HUES64 (cell line): Measurements from ENCODE around the gene CENPK.
"Not testable (repeated sequence)": the region's sequence is repeated elsewhere in the genome, so short reads cannot be mapped to it uniquely, and the experiment has no call there.

Experiments
- H3K27ac ChIP-seq: 2 replicates; pipeline ENCODE4 v1.7.0; 2013; ENCODE audit warnings: low read depth, low read length, inconsistent platforms
- H3K27me3 ChIP-seq: 2 replicates; pipeline ENCODE4 v1.6.1; 2013; ENCODE audit warnings: mild to moderate bottlenecking, low read length; ENCODE audit not compliant: insufficient read depth
- H3K36me3 ChIP-seq: 2 replicates; pipeline ENCODE4 v1.6.1; 2013; ENCODE audit warnings: mild to moderate bottlenecking, low read length; ENCODE audit not compliant: insufficient read depth
- H3K4me1 ChIP-seq: 2 replicates; pipeline ENCODE4 v1.6.1; 2013; ENCODE audit warnings: mild to moderate bottlenecking, low read length, moderate library complexity; ENCODE audit not compliant: insufficient read depth
- H3K4me3 ChIP-seq: 2 replicates; pipeline ENCODE4 v1.5.1; 2013; ENCODE audit warnings: mild to moderate bottlenecking, low read length, moderate library complexity
- H3K9ac ChIP-seq: 2 replicates; pipeline ENCODE4 v1.6.1; 2013; ENCODE audit warnings: mild to moderate bottlenecking, low read depth, low read length
- H3K9me3 ChIP-seq: 2 replicates; pipeline ENCODE4 v1.6.1; 2013; ENCODE audit warnings: low read depth, low read length; ENCODE audit not compliant: insufficient read depth
- WGBS: fragments of 150-250, 120-280 bp; methylation state at CpG from one replicate; pipeline ENCODE4 v1.1.7; 2013; ENCODE audit warnings: missing lambda C conversion rate; 5-methylcytosine and 5-hydroxymethylcytosine counted together

Gene CENPK

DNA sequence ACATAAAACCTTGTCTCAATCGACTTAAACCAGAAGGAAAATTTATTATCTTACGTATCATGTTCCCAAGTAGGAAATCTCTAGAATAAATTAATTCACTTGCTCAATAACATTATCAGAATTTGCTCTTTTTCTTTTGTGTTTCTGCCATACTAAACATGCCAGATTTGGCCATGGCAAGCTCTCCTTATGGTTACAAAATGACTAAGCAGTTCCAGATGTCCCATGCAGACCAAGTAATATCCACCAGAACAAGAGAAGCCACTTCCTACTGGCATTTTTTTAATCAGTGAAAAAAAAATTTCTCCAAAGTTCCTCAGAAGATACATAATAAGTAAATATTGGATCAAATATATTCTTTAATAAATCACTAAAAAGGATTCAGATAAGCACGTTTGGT, 56.0 kb downstream of the CENPK start:
- no peaks in the 10 kb centered on the region for H3K9me3 ChIP-seq
- no peaks in the 10 kb centered on the region for H3K4me1 ChIP-seq
- H3K27me3 ChIP-seq = no peaks in the 10 kb centered on the region
- H3K27ac ChIP-seq = no peak overlapping the region
- H3K4me3 ChIP-seq = no peak overlapping the region
- 90% methylated on average over 2 of the region's 3 CpGs for WGBS
- no peak overlapping the region for H3K9ac ChIP-seq
- H3K36me3 ChIP-seq = no peaks in the 10 kb centered on the region

DNA sequence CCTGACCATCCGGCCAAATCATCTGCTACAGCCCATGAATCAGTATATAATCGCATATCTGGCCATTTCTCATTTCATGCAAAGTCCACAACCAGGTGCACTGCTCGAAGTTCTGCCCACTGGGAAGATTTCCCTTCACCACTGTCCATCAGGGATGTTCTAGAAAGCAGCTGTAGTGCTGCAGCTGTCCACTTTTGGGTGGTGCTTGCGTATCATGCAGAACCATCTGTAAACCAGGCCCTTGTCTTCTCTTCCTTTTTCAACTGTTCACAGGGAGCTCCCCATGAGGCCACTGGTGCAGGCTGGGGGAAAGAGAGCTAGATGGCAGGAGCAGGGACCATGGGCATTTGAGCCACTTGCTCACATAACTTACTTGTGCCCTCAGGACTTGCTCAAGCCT, 73.8 kb downstream of the CENPK start:
- no peak overlapping the region for H3K9ac ChIP-seq

DNA sequence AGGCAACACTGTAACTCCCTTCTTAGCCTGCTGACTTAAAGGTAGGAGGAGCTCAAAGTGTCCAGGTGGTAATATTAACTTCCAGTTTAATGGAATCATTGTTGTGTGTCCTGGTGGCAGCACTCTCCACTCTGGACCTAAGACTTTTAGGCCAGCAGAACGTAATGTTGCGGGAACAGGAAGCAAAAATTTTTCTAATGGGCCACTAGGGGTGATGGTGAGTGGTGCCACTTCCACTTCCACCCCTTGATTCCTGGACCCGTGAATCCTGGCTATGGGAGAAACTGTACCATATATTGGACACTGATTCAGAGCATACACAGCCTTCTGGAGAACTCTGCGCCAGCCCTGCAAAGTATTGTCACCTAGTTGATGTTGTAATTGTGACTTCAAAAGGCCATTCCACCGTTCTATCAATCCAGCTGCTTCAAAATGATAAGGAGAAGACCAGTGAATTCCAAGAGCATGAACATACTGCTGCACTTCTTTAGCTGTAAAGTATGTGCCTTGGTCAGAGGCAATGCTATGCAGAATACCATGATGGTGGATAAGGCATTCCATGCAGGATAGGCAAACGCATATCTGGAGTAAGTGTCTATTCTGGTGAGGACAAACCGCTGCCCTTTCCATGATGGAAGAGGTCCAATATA, 74.8 kb downstream of the CENPK start:
- H3K27me3 ChIP-seq, H3K27ac ChIP-seq, H3K4me1 ChIP-seq, H3K9ac ChIP-seq, H3K36me3 ChIP-seq, H3K4me3 ChIP-seq, H3K9me3 ChIP-seq: not testable (repeated sequence)
- 93% methylated on average over 7 of the region's 7 CpGs for WGBS

More for the DNA sequence above, 73.8 kb downstream of the CENPK start:
- no peaks in the 10 kb centered on the region for H3K9me3 ChIP-seq
- no peak overlapping the region for H3K4me3 ChIP-seq
- no peaks in the 10 kb centered on the region for H3K36me3 ChIP-seq
- H3K27me3 ChIP-seq = no peaks in the 10 kb centered on the region
- no peaks in the 10 kb centered on the region for H3K4me1 ChIP-seq
- WGBS = 93% methylated on average over 4 of the region's 4 CpGs
- H3K27ac ChIP-seq = no peak overlapping the region

DNA sequence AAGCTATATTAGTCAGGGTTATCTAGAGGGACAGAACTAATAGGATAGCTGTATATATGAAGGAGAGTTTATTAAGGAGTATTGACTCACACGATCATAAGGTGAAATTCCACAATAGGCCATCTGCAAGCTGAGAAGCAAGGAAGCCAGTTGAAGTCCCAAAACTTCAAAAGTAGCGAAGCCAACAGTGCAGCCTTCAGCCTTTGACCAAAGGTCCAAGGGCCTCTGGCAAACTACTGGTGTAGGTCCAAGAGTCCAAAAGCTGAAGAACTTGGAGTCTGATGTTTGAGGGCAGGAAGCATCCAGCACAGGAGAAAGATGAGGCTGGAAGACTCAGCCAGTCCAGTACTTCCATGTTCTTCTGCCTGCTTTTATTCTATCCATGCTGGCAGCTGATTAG, 76.2 kb downstream of the CENPK start:
- H3K36me3 ChIP-seq = not testable (repeated sequence)
- H3K4me1 ChIP-seq = peaks cover 10% of the 10 kb centered on the region
- WGBS = 99% methylated on average over 2 of the region's 2 CpGs

DNA sequence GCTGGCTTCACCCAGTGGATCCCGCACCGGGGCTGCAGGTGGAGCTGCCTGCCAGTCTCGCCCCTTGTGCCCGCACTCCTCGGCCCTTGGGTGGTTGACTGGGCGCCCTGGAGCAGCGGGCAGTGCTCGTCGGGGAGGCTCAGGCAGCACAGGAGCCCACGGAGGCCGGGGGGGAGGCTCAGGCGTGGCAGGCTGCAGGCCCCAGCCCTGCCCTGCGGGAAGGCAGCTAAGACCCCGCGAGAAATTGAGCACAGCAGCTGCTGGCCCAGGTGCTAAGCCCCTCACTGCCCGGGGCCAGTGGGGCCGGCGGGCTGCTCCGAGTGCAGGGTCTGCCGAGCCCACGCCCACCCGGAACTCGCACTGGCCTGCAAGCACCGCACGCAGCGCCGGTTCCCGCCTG, 77.6 kb downstream of the CENPK start:
- no peak overlapping the region for H3K4me3 ChIP-seq
- H3K4me1 ChIP-seq = peaks cover 14% of the 10 kb centered on the region
- WGBS = 97% methylated on average over 28 of the region's 28 CpGs
- H3K36me3 ChIP-seq = no peaks in the 10 kb centered on the region
- H3K9me3 ChIP-seq = no peaks in the 10 kb centered on the region
- no peak overlapping the region for H3K27ac ChIP-seq
- H3K9ac ChIP-seq = no peak overlapping the region
- peaks cover 2% of the 10 kb centered on the region; the same call in 1 of the 2 replicates for H3K27me3 ChIP-seq

More for the DNA sequence above, 76.2 kb downstream of the CENPK start:
- not testable (repeated sequence) for H3K9me3 ChIP-seq, H3K9ac ChIP-seq, H3K4me3 ChIP-seq, H3K27ac ChIP-seq, H3K27me3 ChIP-seq

DNA sequence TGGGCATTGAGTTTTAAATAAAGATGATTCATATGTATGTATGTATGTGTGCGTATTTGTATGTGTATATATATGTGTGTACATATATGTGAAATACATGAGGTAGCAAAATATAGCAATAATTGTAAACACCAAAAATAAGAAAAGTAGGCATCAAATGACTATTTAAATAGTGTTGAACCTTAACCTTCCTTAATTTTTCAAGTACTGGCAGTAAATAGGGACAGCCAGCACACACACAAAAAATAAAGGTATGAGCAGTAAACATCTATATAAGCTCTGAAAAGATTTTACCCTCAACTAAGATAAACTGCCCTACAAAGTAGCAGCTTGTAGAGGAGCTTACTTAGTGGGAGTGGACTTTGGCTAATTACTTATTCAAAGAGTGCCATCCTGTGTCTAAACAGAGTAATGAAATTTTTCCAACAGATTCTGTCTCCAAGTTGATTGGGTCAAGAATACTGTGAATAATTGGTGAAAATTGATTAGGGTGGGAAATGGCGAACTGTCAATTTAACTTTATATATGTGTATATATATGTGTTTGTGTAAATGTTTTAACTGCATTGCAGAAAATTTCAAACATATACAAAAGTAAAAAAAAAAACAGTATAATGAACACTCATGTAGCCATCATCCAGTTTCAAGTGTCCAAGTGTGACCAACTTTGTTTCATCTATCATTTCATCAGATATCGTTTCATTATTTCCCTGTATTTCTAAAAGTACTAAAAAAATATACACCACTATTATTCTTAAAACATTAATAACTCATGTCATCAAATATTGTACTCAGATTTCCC, 79.2 kb downstream of the CENPK start:
- Histone ChIP-seq H3K4me1 (peaks cover 29% of the 10 kb centered on the region), H3K36me3 (no peaks in the 10 kb centered on the region), H3K9me3 (no peaks in the 10 kb centered on the region), H3K27ac (peak overlapping the region; percentile 2; the same call in 1 of the 2 replicates), H3K4me3 (peak overlapping the region; percentile 62), H3K9ac (peak overlapping the region; percentile 55; the same call in 1 of the 2 replicates), H3K27me3 (peaks cover 5% of the 10 kb centered on the region; the same call in 1 of the 2 replicates)
- 62% methylated on average over 2 of the region's 3 CpGs for WGBS

DNA sequence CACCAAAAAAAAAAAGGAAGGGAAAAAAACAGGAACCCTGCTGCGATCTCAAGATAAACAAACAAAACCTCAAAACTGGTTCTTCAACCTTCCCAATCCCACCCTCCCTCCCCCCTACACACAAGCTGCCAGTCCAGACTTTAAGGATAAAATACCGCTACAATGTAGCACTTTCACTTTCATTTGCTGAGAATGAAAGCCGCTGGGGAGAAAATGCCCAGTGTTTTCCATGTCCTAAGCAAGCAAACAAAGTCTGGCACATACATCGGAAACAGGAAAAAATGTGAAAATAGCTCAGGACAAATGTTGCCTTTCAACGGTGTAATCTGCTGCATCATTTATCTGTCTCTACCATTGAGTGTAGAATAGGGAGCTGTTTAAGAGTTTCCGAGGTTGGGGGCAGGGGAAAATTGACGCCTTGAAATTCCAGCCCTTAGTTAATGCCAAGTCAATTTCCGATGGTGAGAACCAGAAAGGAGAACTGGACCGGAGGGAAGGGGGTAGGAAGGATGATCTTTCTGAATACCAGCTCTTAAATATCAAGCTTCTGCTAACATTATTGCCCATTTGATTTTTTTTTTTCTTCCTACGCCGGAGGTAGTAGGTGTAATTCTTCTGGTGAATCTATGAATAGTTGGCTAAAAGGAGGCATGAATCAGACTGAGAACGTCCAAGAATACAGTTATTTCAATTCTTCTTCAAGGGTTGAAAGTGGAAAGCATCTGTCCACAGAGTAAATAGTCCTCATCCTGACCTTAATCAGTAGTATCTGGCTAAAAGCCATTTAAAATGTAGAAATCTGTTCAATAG, 80.0 kb downstream of the CENPK start:
- peaks cover 37% of the 10 kb centered on the region for H3K4me1 ChIP-seq
- H3K4me3 ChIP-seq = peak overlapping the region; percentile 62
- no peaks in the 10 kb centered on the region for H3K36me3 ChIP-seq
- no peaks in the 10 kb centered on the region for H3K9me3 ChIP-seq
- H3K27ac ChIP-seq = peak overlapping the region; percentile 62; the same call in 1 of the 2 replicates
- 6% methylated on average over 11 of the region's 12 CpGs for WGBS
- peaks cover 5% of the 10 kb centered on the region; the same call in 1 of the 2 replicates for H3K27me3 ChIP-seq
- peak overlapping the region; percentile 55 for H3K9ac ChIP-seq

DNA sequence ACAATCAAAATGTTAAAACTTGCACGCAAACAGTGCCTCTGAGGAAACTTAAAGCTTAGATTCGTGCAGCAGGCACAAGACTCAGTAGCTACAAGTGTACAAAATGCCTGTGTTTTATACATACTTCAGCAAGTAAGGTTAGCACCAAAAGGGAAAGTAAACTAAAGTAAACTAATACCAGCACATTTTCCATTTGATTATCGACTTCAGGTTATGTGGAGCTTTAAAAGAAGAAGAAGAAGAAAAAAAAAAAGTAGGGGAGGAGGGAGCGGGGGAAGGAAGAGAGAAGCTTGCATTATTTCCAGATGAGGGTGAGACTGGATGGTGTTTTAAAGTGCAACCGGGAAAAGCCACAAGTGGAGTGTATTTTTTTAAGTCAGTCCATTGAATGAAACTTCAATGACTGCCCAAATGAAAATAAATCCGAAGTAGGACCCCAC, 80.7 kb downstream of the CENPK start:
- H3K27ac ChIP-seq = peak overlapping the region; percentile 62
- no peaks in the 10 kb centered on the region for H3K9me3 ChIP-seq
- 2% methylated on average over 6 of the region's 6 CpGs for WGBS
- peaks cover 5% of the 10 kb centered on the region; the same call in 1 of the 2 replicates for H3K27me3 ChIP-seq
- H3K9ac ChIP-seq = peak overlapping the region; percentile 49
- H3K4me1 ChIP-seq = peaks cover 37% of the 10 kb centered on the region
- peak overlapping the region; percentile 62 for H3K4me3 ChIP-seq
- no peaks in the 10 kb centered on the region for H3K36me3 ChIP-seq

DNA sequence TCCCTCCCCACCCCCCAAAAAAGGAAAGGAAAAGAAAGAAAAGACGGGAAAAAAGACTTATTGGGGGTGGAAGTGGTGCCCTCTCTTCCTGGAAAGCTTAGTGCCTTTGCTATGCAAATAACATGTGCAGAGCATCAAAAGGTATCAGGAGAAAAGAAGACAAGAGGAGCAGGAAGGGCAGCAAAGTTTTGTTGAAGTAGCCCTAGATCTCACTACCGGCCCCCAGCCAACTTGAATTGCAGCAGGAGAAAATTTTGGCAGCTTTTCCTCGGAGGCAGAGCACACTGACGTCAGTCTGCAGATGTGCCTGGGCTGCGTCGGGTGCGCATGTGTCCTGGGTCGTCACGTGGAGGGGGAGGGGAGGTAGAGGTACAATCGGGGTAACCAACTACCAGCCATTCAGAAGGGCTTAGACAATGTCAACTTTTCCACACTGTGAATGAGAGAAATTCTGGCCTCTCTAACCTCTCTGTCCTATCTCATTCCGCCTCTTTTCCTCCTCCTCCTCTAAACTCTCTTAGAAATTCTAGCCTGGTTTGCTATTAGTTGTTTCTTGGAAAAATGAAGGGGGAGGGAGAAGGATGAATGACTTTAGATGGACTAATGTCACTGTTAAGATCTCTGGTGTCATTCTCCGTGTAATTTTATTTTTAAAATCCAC, 81.2 kb downstream of the CENPK start, which contains the start of gene ADAMTS6:
Gene ADAMTS6 (minus strand): TSS at position 286 of the 661 bp plus-strand sequence. CDS start 8,247 bp downstream, outside the sequence.
- under 1% methylated on average over 12 of the region's 12 CpGs for WGBS
- Histone ChIP-seq H3K27ac (peak within 1 kb of the TSS; percentile 62), H3K9me3 (no peaks in the 10 kb centered on the region), H3K4me3 (peak within 1 kb of the TSS; percentile 62), H3K36me3 (no peaks in the 10 kb centered on the region), H3K9ac (peak within 1 kb of the TSS; percentile 58), H3K27me3 (peaks cover 5% of the 10 kb centered on the region; the same call in 1 of the 2 replicates), H3K4me1 (peaks cover 37% of the 10 kb centered on the region)

DNA sequence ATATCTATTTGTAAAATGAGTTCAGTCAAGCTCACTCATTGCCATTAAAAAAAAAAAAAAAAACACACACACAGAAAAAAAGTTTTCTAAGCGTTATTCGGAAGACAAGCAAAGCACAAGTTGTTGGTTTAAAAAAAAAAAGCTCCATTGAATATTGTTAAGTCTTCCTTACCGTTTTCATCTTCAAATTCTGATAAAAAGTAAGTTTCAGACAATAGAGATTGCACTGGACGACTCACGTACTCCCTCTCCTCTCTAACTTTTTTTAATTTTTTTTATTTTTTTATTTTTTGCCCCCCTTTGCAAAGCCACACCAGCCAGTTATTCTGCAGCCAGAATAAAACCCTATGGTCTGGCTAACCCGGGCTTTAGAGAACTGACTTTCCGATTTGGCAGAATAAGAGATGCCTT, 81.8 kb downstream of the CENPK start:
- peak overlapping the region; percentile 58; the same call in 1 of the 2 replicates for H3K9ac ChIP-seq
- WGBS = 5% methylated on average over 6 of the region's 7 CpGs

More for the DNA sequence above, 81.8 kb downstream of the CENPK start:
- Histone ChIP-seq H3K27me3 (peaks cover 5% of the 10 kb centered on the region; the same call in 1 of the 2 replicates), H3K27ac (peak overlapping the region; percentile 62; the same call in 1 of the 2 replicates), H3K4me3 (peak overlapping the region; percentile 62), H3K4me1 (peaks cover 37% of the 10 kb centered on the region), H3K36me3 (no peaks in the 10 kb centered on the region), H3K9me3 (no peaks in the 10 kb centered on the region)
